ENCODE measurements around the gene FSTL4.
A peak's percentile ranks its signal among the peaks of the same experiment; 100 is the strongest.

Gene FSTL4

GRCh38 chr5:133323494-133324457 lies 288.6 kb downstream of the FSTL4 start:
- DNase-seq (ENCODE audit: low read depth in 2 of 2): no peak

- DNase-seq (ENCODE audit: low read depth in 2 of 2): no peak
Observed at GRCh38 chr5:133322743-133323142, 289.6 kb downstream of the FSTL4 start.

GRCh38 chr5:133321833-133322420 lies 290.4 kb downstream of the FSTL4 start:
- peak; percentile 23 for DNase-seq (ENCODE audit: low read depth in 2 of 2)

GRCh38 chr5:133321286-133321832 lies 291.0 kb downstream of the FSTL4 start:
- no peak for DNase-seq (ENCODE audit: low read depth in 2 of 2)

- DNase-seq (ENCODE audit: low read depth in 2 of 2): no peak
Observed at GRCh38 chr5:133319905-133320520, 292.3 kb downstream of the FSTL4 start.

- DNase-seq (ENCODE audit: low read depth in 2 of 2): no peak
Observed at GRCh38 chr5:133319244-133319643, 293.1 kb downstream of the FSTL4 start.

GRCh38 chr5:133317558-133317957 lies 294.8 kb downstream of the FSTL4 start:
- DNase-seq (ENCODE audit: low read depth in 2 of 2): no peak

GRCh38 chr5:133316346-133317343 lies 295.7 kb downstream of the FSTL4 start:
- DNase-seq (ENCODE audit: low read depth in 2 of 2): no peak

GRCh38 chr5:133314086-133314485 lies 298.3 kb downstream of the FSTL4 start:
- DNase-seq (ENCODE audit: low read depth in 2 of 2): no peak

- DNase-seq (ENCODE audit: low read depth in 2 of 2): no peak
Observed at GRCh38 chr5:133311176-133311575, 301.2 kb downstream of the FSTL4 start.

- DNase-seq (ENCODE audit: low read depth in 2 of 2): no peak
Observed at GRCh38 chr5:133309984-133310621, 302.2 kb downstream of the FSTL4 start.

GRCh38 chr5:133309166-133309795 lies 303.1 kb downstream of the FSTL4 start:
- DNase-seq (ENCODE audit: low read depth in 2 of 2): no peak

- DNase-seq (ENCODE audit: low read depth in 2 of 2): no peak
Observed at GRCh38 chr5:133307275-133307674, 305.1 kb downstream of the FSTL4 start.

GRCh38 chr5:133304707-133305216 lies 307.6 kb downstream of the FSTL4 start:
- no peak for DNase-seq (ENCODE audit: low read depth in 2 of 2)

- DNase-seq (ENCODE audit: low read depth in 2 of 2): no peak
Observed at GRCh38 chr5:133304178-133304577, 308.2 kb downstream of the FSTL4 start.

GRCh38 chr5:133303298-133303697 lies 309.0 kb downstream of the FSTL4 start:
- DNase-seq (ENCODE audit: low read depth in 2 of 2): no peak

GRCh38 chr5:133299728-133300127 lies 312.6 kb downstream of the FSTL4 start:
- DNase-seq (ENCODE audit: low read depth in 2 of 2): no peak

GRCh38 chr5:133299021-133299420 lies 313.3 kb downstream of the FSTL4 start:
- DNase-seq (ENCODE audit: low read depth in 2 of 2): no peak

- DNase-seq (ENCODE audit: low read depth in 2 of 2): no peak
Observed at GRCh38 chr5:133298447-133298846, 313.9 kb downstream of the FSTL4 start.

- DNase-seq (ENCODE audit: low read depth in 2 of 2): no peak
Observed at GRCh38 chr5:133297293-133297692, 315.0 kb downstream of the FSTL4 start.
